Panc1 (cell line): ENCODE results near the gene GSTO2. TPM values are rescaled to one million over a fixed set of nuclear protein-coding genes. Genes with fewer than 3 reads are reported as not detected.

Experiments used
- ATAC-seq: fragments of 200-7000 bp; cut with Tn5 transposase; 2 replicates; pipeline ENCODE4 v1.9.1; 2020; ENCODE audit warnings: mild to moderate bottlenecking, moderate library complexity
- BruUV-seq: library from RNA; stranded (reverse); fragments of 400-500 nt; replicated peaks from 2 replicates; lab custom pipeline; 2021; lab: Mats Ljungman, UMichigan
- CTCF ChIA-PET: fragments of 300-600 bp; sonication (Branson Sonifier 250); formaldehyde crosslinking; loops from one replicate; lab custom pipeline; 2022; ENCODE audit warnings: antibody characterized with exemption; lab: Charles Lee
- POLR2A ChIA-PET: fragments of 300-600 bp; sonication (Branson Sonifier 250); formaldehyde crosslinking; loops from one replicate; lab custom pipeline; 2022; ENCODE audit warnings: antibody characterized with exemption; lab: Charles Lee
- DNase-seq: peaks from one replicate; pipeline ENCODE4 v3.0.0-alpha.2; 2010; ENCODE audit warnings: low read depth, low spot score
- H3K27ac ChIP-seq: 2 replicates; pipeline ENCODE4 v1.5.1; 2011; ENCODE audit warnings: mild to moderate bottlenecking, low read length, inconsistent platforms
- H3K27me3 ChIP-seq: fragments of 200-500 bp; sonication (Bioruptor generic); 2 replicates; pipeline ENCODE4 v1.6.0; 2014; ENCODE audit warnings: low read length, inconsistent platforms; ENCODE audit not compliant: control insufficient read depth, insufficient read depth
- H3K36me3 ChIP-seq: fragments of 200-500 bp; sonication (Bioruptor generic); 2 replicates; pipeline ENCODE4 v1.5.1; 2014; ENCODE audit warnings: inconsistent platforms, mild to moderate bottlenecking, low read length, moderate library complexity; ENCODE audit not compliant: control insufficient read depth, insufficient read depth
- H3K4me1 ChIP-seq: 2 replicates; pipeline ENCODE4 v1.5.1; 2011; ENCODE audit warnings: inconsistent platforms, mild to moderate bottlenecking, low read length, moderate library complexity; ENCODE audit not compliant: control insufficient read depth, insufficient read depth
- H3K4me3 ChIP-seq, 2 experiments: 2 replicates each; pipeline ENCODE4 v1.5.1; 2011 to 2012; ENCODE audit warnings: low read depth in 2 of 2, low read length in 2 of 2, mild to moderate bottlenecking in 2 of 2, inconsistent platforms in 1 of 2, moderate library complexity in 1 of 2
- H3K9me3 ChIP-seq: fragments of 200-500 bp; sonication (Bioruptor generic); 2 replicates; pipeline ENCODE4 v1.5.1; 2014; ENCODE audit warnings: low read depth, mild to moderate bottlenecking, inconsistent platforms, low read length, moderate library complexity; ENCODE audit not compliant: control insufficient read depth, insufficient read depth
- POLR2AphosphoS5 ChIP-seq: IDR thresholded peaks from 2 replicates; pipeline ENCODE4 v1.6.1; 2012; ENCODE audit warnings: mild to moderate bottlenecking, low read depth, low read length, moderate library complexity
- REST ChIP-seq, 2 experiments: IDR thresholded peaks; 2 replicates each; pipeline ENCODE4 v1.6.1; 2011 to 2012; ENCODE audit warnings: low read depth in 2 of 2, control low read depth in 1 of 2, low read length in 1 of 2, mild to moderate bottlenecking in 1 of 2, moderate library complexity in 1 of 2; ENCODE audit not compliant: insufficient read depth in 1 of 2
- SIN3A ChIP-seq: IDR thresholded peaks from 2 replicates; pipeline ENCODE4 v1.6.1; 2012; ENCODE audit warnings: low read depth, mild to moderate bottlenecking, low read length, moderate library complexity, borderline replicate concordance; ENCODE audit not compliant: insufficient read depth
- TCF7L2 ChIP-seq: IDR thresholded peaks from 2 replicates; pipeline ENCODE4 v1.6.1; 2011; ENCODE audit warnings: mild to moderate bottlenecking, low read depth, low read length, inconsistent platforms
- in situ Hi-C: cut with HindIII; loops from 2 replicates; pipeline ENCODE4 v1.10.0; 2016; ENCODE audit warnings: low sequenced_read_pairs, low pct_unique_long_range_greater_than_20kb
- intact Hi-C: fragments of 100-400 bp; cut with micrococcal nuclease; formaldehyde crosslinking; loops from one replicate; pipeline ENCODE4 v1.10.0; 2022; ENCODE audit not compliant: unreplicated experiment
- total RNA-seq: library from RNA; stranded (reverse); gene quantifications from one replicate; pipeline ENCODE4 v1.2.1, GENCODE V29; 2021; ENCODE audit not compliant: unreplicated experiment
- TF ChIP-seq, protein P1 (sequence below): fragments of 450-650 bp; IDR thresholded peaks from 2 replicates; pipeline ENCODE4 v1.5.1; 2017; ENCODE audit warnings: mild to moderate bottlenecking

GSTO2 gene
- total RNA-seq, 1 experiment from 2014 or later, result 28.5 TPM

- Histone ChIP-seq H3K4me1 (peaks cover 35% of the 10 kb centered on the region), H3K36me3 (peaks cover 4% of the 10 kb centered on the region; the same call in 1 of the 2 replicates), H3K9me3 (no peaks in the 10 kb centered on the region), H3K27me3 (no peaks in the 10 kb centered on the region), H3K27ac (peak overlapping the region; percentile 99), H3K4me3 (no peak overlapping the region; a peak in 1 of 4 replicates)
- TF ChIP-seq, protein P1, sequence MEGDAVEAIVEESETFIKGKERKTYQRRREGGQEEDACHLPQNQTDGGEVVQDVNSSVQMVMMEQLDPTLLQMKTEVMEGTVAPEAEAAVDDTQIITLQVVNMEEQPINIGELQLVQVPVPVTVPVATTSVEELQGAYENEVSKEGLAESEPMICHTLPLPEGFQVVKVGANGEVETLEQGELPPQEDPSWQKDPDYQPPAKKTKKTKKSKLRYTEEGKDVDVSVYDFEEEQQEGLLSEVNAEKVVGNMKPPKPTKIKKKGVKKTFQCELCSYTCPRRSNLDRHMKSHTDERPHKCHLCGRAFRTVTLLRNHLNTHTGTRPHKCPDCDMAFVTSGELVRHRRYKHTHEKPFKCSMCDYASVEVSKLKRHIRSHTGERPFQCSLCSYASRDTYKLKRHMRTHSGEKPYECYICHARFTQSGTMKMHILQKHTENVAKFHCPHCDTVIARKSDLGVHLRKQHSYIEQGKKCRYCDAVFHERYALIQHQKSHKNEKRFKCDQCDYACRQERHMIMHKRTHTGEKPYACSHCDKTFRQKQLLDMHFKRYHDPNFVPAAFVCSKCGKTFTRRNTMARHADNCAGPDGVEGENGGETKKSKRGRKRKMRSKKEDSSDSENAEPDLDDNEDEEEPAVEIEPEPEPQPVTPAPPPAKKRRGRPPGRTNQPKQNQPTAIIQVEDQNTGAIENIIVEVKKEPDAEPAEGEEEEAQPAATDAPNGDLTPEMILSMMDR, result no peak
- no peak for TF ChIP-seq SIN3A
- no peak for TF ChIP-seq REST (IDR thresholded peaks at IDR 0.05; ENCODE audit: insufficient read depth in 1 of 2, low read depth in 2 of 2, low read length in 1 of 2)
- TF ChIP-seq TCF7L2, result no peak
- no peak for TF ChIP-seq POLR2AphosphoS5
- in situ Hi-C loops (no loop called here), intact Hi-C loops (no loop called here)
- ATAC-seq, result no peak
- no TSS peak for BruUV-seq
- CTCF ChIA-PET, result interaction anchor here (0.5 to 1.3 kb wide), 2 partner anchors 13 to 35 kb away, joined by 4 to 5 read pairs; partner anchors contain the start of gene CFAP58
- POLR2A ChIA-PET, result interaction anchor here (1.1 kb wide), 1 partner anchor 66 kb away, joined by 3 read pairs; no protein-coding TSS in a partner anchor
- no peak for DNase-seq
Observed at GRCh38 chr10:104340641-104341040, 71.7 kb downstream of the GSTO2 start.

DNA sequence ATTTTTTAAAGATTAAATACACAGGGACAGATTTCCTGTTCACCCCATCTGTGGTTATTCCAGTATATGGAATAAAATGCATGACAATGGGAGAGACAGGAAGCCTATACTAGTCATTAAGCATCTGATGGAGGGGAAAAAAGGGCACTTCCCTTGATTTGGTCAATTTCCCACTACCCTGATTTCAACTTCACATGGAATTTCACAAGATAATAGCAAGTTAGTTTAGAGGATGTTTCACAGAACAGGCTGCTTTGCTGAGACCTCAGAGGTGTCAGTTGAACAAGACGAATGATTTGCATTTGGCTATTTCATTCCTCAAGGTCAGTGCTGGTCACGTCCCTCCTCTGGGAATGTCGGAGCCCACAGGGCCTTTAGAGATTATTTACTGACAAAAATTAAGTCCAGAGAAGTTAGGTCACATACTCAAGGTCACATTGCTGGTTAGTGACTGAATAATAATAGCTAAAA, 74.0 kb downstream of the GSTO2 start:
- no TSS peak for BruUV-seq
- H3K27me3 ChIP-seq, result no peaks in the 10 kb centered on the region
- no peak for DNase-seq

More for the DNA sequence above, 74.0 kb downstream of the GSTO2 start:
- H3K36me3 ChIP-seq, result peaks cover 4% of the 10 kb centered on the region; the same call in 1 of the 2 replicates
- peaks cover 30% of the 10 kb centered on the region for H3K4me1 ChIP-seq
- intact Hi-C loops (no loop called here), in situ Hi-C loops (no loop called here)
- TF ChIP-seq POLR2AphosphoS5 (no peak), TCF7L2 (no peak), SIN3A (no peak), REST (IDR thresholded peaks at IDR 0.05; ENCODE audit: insufficient read depth in 1 of 2, low read depth in 2 of 2, low read length in 1 of 2) (no peak)
- TF ChIP-seq, protein P1, result no peak
- POLR2A ChIA-PET, result interaction anchor here (0.6 kb wide), 1 partner anchor 271 kb away, joined by 3 read pairs; no protein-coding TSS in a partner anchor
- ATAC-seq, result no peak
- CTCF ChIA-PET, result interaction anchor here (0.6 to 1.1 kb wide), 4 partner anchors 11 to 43 kb away, joined by 4 to 7 read pairs (median 5); partner anchors contain the start of gene CFAP58
- no peaks in the 10 kb centered on the region for H3K9me3 ChIP-seq
- H3K27ac ChIP-seq, result peak overlapping the region; percentile 29; the same call in 1 of the 2 replicates
- H3K4me3 ChIP-seq, result no peak overlapping the region
